ENCODE measurements around the gene LRMDA. TPM values are rescaled to one million over a fixed set of nuclear protein-coding genes. Genes with fewer than 3 reads are reported as not detected.

LRMDA gene
- polyA plus RNA-seq, 3 donors, result 39.8 to 59.6 (median 56.4) TPM

- DNase-seq, result no peak
- WGBS (ENCODE audit: insufficient coverage), result 0% methylated on average over 2 of the region's 3 CpGs
- no peak for TF ChIP-seq CTCF (IDR thresholded peaks at IDR 0.05)
- no peak overlapping the region for H3K27ac ChIP-seq (ENCODE audit: low read depth in 1 of 2, low read length in 2 of 2)
- peaks cover 3% of the 10 kb centered on the region in 2 donors for H3K36me3 Mint-ChIP-seq
- H4K20me1 ChIP-seq (ENCODE audit: insufficient read depth, low read length), result peaks cover 16% of the 10 kb centered on the region
- peaks cover 3 to 7% of the 10 kb centered on the region in 2 donors for H3K4me1 ChIP-seq (ENCODE audit: control insufficient read depth in 1 of 2, insufficient read depth in 2 of 2, low read length in 2 of 2)
- no peak overlapping the region for H3K27ac Mint-ChIP-seq
- H3K9me3 Mint-ChIP-seq, result peaks cover 0 to 2% (median 0%) of the 10 kb centered on the region in 7 donors
- no peak overlapping the region for H3K4me3 ChIP-seq (replicated peaks in 1 of 3; ENCODE audit: low read depth in 2 of 3, low read length in 3 of 3)
- H3K4me1 Mint-ChIP-seq, result peaks cover 17% of the 10 kb centered on the region
- H3K4me3 Mint-ChIP-seq, result no peak overlapping the region
- H3K27me3 ChIP-seq (ENCODE audit: control insufficient read depth in 2 of 2, insufficient read depth in 2 of 2, low read length in 2 of 2), result no peaks in the 10 kb centered on the region
- H3K9me3 ChIP-seq (replicated peaks in 1 of 2; ENCODE audit: control insufficient read depth in 1 of 2, insufficient read depth in 1 of 2, low read length in 2 of 2), result no peaks in the 10 kb centered on the region
- H3K79me2 ChIP-seq (ENCODE audit: insufficient read depth, low read length), result no peaks in the 10 kb centered on the region
- no peak overlapping the region for H3K9ac ChIP-seq (ENCODE audit: insufficient read depth, low read length, poor library complexity, severe bottlenecking)
- H3K36me3 ChIP-seq (replicated peaks in 1 of 2; ENCODE audit: control insufficient read depth in 1 of 2, insufficient read depth in 2 of 2, low read length in 2 of 2), result no peaks in the 10 kb centered on the region
- H2AFZ ChIP-seq (ENCODE audit: insufficient read depth, low read depth, low read length, poor library complexity, severe bottlenecking), result no peak overlapping the region
- intact Hi-C loops (cut with micrococcal nuclease), result no loop called here
- H3K27me3 Mint-ChIP-seq (ENCODE audit: low read depth in 3 of 3), result no peaks in the 10 kb centered on the region
- no peak overlapping the region for H3K4me2 ChIP-seq (replicated peaks; ENCODE audit: extremely low read depth, low read length, poor library complexity, severe bottlenecking)
These were observed 503.8 kb downstream of the LRMDA start for GRCh38 chr10:75935240-75935639.

GRCh38 chr10:75935650-75936400 lies 504.4 kb downstream of the LRMDA start:
- DNase-seq, result no peak
- Histone ChIP-seq H4K20me1 (ENCODE audit: insufficient read depth, low read length) (peaks cover 16% of the 10 kb centered on the region), H3K4me2 (replicated peaks; ENCODE audit: extremely low read depth, low read length, poor library complexity, severe bottlenecking) (no peak overlapping the region), H3K27ac (ENCODE audit: low read depth in 1 of 2, low read length in 2 of 2) (no peak overlapping the region), H3K36me3 (replicated peaks in 1 of 2; ENCODE audit: control insufficient read depth in 1 of 2, insufficient read depth in 2 of 2, low read length in 2 of 2) (no peaks in the 10 kb centered on the region), H3K4me3 (replicated peaks in 1 of 3; ENCODE audit: low read depth in 2 of 3, low read length in 3 of 3) (no peak overlapping the region), H2AFZ (ENCODE audit: insufficient read depth, low read depth, low read length, poor library complexity, severe bottlenecking) (no peak overlapping the region), H3K4me1 (ENCODE audit: control insufficient read depth in 1 of 2, insufficient read depth in 2 of 2, low read length in 2 of 2) (peaks cover 3 to 7% of the 10 kb centered on the region in 2 donors), H3K9me3 (replicated peaks in 1 of 2; ENCODE audit: control insufficient read depth in 1 of 2, insufficient read depth in 1 of 2, low read length in 2 of 2) (no peaks in the 10 kb centered on the region), H3K9ac (ENCODE audit: insufficient read depth, low read length, poor library complexity, severe bottlenecking) (no peak overlapping the region), H3K79me2 (ENCODE audit: insufficient read depth, low read length) (no peaks in the 10 kb centered on the region), H3K27me3 (ENCODE audit: control insufficient read depth in 2 of 2, insufficient read depth in 2 of 2, low read length in 2 of 2) (no peaks in the 10 kb centered on the region)
- TF ChIP-seq CTCF (IDR thresholded peaks at IDR 0.05), result no peak
- H3K9me3 Mint-ChIP-seq, result peaks cover 0 to 2% (median 0%) of the 10 kb centered on the region in 7 donors
- no peak overlapping the region for H3K27ac Mint-ChIP-seq
- H3K36me3 Mint-ChIP-seq, result peaks cover 3 to 6% of the 10 kb centered on the region in 2 donors
- H3K27me3 Mint-ChIP-seq (ENCODE audit: low read depth in 3 of 3), result no peaks in the 10 kb centered on the region
- H3K4me1 Mint-ChIP-seq, result peaks cover 17% of the 10 kb centered on the region
- intact Hi-C loops (cut with micrococcal nuclease), result no loop called here
- WGBS (ENCODE audit: insufficient coverage), result 75% methylated on average over 1 of the region's 5 CpGs
- H3K4me3 Mint-ChIP-seq, result no peak overlapping the region

Data from CD14-positive monocyte (primary cell).